ENCODE results near the gene PPP1R12A.
A peak's percentile ranks its signal among the peaks of the same experiment; 100 is the strongest.

PPP1R12A gene

DNA sequence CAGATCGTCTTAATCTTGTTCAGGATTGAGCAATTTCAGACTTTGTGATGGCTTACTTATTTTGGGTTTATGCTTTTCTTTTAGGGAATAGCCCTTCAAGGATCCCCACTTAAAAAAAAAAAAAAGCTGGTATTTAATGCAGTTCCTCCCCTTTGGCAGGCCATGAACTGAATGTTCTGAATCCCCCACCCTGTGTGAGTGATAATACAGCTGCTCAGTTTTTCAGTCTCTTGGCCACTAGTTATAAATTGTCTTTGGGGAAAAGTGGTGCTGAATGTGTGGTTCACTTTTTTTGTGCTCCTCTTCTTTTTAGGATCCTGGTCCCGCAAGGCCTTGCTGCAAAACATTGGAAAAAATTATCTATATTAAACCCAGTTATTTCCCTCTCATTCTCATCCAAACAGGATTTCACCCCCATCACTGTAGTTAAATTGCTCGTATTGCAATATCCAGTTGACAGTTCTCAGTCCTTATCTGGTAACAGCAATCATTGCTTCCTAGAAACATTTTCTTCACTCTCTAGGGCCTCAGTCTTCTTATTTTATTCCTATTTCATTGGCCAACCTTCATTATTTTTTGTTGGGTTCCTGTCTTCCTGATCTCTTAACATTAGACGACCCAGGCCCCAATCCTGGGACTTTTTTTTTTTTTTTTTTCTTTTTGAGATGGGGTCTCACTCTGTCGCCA lies 171.0 kb downstream of the PPP1R12A start:
- no peak for DNase-seq

DNA sequence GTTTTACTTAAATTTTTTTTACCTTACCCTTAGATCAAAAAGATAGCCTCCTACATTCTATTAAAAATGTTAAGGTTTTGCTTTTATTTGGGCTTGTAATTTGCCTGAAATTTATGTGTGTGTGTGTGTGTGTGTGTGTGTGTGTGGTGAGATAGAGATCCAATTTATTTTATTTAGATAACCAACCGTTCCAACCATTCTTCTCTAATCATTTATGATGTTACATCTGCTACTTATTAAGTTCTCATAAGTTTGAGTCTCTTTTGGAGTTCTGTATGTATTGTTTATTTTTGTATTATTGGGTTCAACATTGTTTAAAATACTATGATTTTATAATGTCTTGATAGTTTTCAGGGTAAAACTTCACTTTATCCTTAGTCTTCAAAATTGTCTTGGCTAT lies 173.6 kb downstream of the PPP1R12A start:
- no peak for DNase-seq

DNA sequence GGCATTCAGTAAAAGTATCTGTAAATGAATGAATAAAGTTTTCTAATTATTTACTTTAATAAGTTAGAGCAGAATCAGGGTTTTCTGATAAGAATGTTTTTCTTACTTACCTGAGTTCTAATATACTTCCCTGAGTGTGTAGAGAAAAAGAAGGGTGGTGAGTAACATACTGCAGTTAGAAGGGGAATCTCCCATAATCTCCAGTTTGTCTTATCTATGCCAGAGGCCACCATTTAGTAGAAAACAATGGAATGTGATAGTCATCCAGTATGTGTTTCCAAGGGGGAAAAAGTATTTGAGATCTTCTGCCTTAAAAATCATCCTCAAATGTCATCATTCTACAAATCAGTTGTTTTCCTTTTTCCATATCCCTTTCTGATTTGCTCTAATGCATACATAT lies 187.6 kb downstream of the PPP1R12A start:
- DNase-seq = no peak

DNA sequence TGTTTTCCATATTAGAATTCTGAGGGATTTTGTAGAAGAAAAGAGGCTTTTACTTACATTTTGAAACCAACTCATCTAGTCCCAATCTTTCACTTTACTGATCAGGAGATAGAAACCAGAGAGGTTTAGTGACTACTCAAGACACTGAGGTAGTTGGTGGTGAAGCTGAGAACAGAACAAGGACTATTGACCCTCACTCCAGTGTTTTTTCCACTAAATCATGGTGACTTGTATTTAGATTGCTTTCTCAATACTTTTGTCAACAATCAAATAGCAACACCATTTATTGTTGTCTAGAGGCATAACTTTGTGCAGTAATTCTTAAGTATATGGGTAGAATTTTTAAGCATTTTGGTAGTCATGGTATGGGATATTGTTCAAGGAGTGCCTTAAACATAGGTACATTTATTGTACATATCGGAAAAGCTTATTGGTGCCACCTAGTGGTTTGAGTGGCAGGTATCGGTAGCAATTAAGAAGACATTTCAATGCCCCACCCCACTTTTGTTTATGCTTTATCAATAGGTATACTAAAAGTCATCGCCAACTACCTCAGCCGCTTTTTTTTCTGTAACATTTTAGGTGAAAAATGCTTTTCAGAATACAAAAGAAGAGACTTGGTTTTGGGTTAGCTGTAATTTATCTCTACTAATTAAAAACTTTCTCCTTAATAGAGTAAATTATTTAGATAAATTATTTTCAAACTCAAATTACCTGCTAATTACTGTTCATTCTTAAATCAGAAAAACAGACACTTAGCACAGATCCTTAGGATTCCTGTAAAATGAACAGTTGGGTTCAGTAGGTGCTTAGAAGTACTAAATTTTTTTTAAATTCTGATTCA lies 196.8 kb downstream of the PPP1R12A start:
- peak in 1 of 2 donors; percentile 3 for DNase-seq

DNA sequence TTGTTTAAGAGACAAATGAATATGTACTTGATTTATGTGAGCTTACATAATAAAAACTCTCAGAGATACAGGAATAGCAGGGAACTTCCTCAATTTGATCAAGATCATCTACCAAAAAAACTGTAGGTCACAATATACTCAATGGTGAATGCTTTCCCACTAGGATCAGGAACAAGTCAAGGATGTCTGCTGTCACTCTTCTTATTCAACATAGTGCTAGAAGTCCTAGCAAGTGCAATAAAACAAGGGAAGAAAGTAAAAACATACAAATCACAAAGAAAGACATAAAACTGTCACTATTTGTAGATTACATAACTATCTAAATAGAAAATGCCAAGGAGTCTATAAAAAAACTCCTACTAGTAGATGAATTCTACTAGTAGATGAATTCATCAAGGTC lies 202.3 kb downstream of the PPP1R12A start:
- no peak for DNase-seq

DNA sequence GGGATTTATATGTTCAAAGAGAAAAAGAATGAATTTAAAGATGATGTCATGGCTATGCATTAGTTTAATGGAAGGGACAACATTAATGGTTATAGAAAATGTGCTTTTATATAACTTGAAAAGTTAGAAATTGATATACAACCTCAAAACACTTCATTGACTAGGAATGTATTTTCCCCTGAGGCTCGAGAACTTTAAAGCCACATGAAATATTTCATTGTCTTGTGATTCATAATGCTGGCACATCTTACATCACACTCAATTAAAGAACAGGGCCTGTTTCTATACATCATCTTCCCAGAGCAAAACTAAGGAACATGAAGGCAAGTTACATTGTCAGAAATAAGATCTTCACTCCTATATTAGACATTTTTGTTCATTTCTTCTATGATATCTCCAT lies 208.9 kb downstream of the PPP1R12A start:
- DNase-seq = no peak
